Tibial artery (tissue), 4 donors: ENCODE results near the gene SUPT6H.

Experiments
- DNase-seq, 2 donors: peaks; one replicate each; pipeline ENCODE4 v3.0.0-alpha.2; 2019
- H3K27ac ChIP-seq, 2 donors: fragments of 200-600 bp; sonication (generic) in 1 of 2; 1 replicate in 1 of 2; 2 replicates in 1 of 2; pipeline ENCODE4 v1.5.1; 2018 to 2019; ENCODE audit warnings: mild to moderate bottlenecking in 1 of 2
- H3K27me3 ChIP-seq, 2 donors: fragments of 200-600 bp; sonication (generic) in 1 of 2; one replicate each; pipeline versions ENCODE4 v1.5.1 to v1.6.0; 2016 to 2019
- H3K36me3 ChIP-seq, 3 donors: fragments of 200-600 bp; sonication (generic) in 2 of 3; one replicate each; pipeline ENCODE4 v1.5.1; 2016 to 2019; ENCODE audit warnings: mild to moderate bottlenecking in 2 of 3
- H3K4me1 ChIP-seq, 4 donors: fragments of 200-600 bp; sonication (generic) in 2 of 4; 1 replicate in 3 of 4; 2 replicates in 1 of 4; pipeline ENCODE4 v1.5.1; 2016 to 2019
- H3K4me3 ChIP-seq, 2 donors: fragments of 200-600 bp; sonication (generic) in 1 of 2; 1 replicate in 1 of 2; 2 replicates in 1 of 2; pipeline ENCODE4 v1.5.1; 2018 to 2019; ENCODE audit warnings: mild to moderate bottlenecking in 2 of 2
- H3K9me3 ChIP-seq, 3 donors: fragments of 200-600 bp; sonication (generic) in 1 of 3; one replicate each; pipeline ENCODE4 v1.5.1; 2016 to 2019
- intact Hi-C: fragments of 100-400 bp; cut with DNase I; formaldehyde crosslinking; loops from one replicate; pipeline ENCODE4 v1.15.0; 2023; ENCODE audit warnings: low total_unique reads
- TF ChIP-seq, protein P1 (sequence below), 2 experiments: fragments of 200-600 bp in 1 of 2; fragments of 450-650 bp in 1 of 2; IDR thresholded peaks; one replicate each; pipeline ENCODE4 v1.5.1; 2017 to 2019; ENCODE audit warnings: antibody characterized with exemption in 2 of 2, mild to moderate bottlenecking in 1 of 2, moderate library complexity in 1 of 2

SUPT6H gene

DNA sequence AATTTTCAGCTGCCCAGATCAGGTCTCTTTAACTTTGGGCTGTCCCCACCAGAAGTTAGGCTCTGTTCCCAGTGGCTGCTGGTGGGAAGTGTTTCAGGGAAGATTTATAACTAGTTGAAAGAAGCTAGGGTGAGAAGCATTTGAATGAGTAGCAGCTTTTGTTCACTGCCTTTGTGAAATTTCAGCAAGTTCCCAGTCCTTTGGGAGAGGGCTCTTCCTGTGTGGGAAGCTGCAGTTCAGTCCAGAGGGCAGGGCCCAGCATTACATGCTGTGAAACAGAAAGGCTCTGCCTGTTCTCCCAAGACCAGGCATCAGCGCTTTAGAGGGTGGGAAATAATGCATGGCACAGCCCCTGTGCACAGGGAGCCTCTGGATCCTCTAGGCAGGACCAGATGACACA, 31.9 kb downstream of the SUPT6H start:
- Histone ChIP-seq H3K36me3 (peaks cover 90 to 100% (median 99%) of the 10 kb centered on the region in 3 donors), H3K27ac (no peak overlapping the region), H3K4me3 (no peak overlapping the region), H3K4me1 (no peaks in the 10 kb centered on the region), H3K9me3 (no peaks in the 10 kb centered on the region), H3K27me3 (no peaks in the 10 kb centered on the region)
- intact Hi-C loops = no loop called here
- TF ChIP-seq, protein P1, sequence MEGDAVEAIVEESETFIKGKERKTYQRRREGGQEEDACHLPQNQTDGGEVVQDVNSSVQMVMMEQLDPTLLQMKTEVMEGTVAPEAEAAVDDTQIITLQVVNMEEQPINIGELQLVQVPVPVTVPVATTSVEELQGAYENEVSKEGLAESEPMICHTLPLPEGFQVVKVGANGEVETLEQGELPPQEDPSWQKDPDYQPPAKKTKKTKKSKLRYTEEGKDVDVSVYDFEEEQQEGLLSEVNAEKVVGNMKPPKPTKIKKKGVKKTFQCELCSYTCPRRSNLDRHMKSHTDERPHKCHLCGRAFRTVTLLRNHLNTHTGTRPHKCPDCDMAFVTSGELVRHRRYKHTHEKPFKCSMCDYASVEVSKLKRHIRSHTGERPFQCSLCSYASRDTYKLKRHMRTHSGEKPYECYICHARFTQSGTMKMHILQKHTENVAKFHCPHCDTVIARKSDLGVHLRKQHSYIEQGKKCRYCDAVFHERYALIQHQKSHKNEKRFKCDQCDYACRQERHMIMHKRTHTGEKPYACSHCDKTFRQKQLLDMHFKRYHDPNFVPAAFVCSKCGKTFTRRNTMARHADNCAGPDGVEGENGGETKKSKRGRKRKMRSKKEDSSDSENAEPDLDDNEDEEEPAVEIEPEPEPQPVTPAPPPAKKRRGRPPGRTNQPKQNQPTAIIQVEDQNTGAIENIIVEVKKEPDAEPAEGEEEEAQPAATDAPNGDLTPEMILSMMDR (IDR thresholded peaks at IDR 0.05) = no peak
- DNase-seq = no peak

DNA sequence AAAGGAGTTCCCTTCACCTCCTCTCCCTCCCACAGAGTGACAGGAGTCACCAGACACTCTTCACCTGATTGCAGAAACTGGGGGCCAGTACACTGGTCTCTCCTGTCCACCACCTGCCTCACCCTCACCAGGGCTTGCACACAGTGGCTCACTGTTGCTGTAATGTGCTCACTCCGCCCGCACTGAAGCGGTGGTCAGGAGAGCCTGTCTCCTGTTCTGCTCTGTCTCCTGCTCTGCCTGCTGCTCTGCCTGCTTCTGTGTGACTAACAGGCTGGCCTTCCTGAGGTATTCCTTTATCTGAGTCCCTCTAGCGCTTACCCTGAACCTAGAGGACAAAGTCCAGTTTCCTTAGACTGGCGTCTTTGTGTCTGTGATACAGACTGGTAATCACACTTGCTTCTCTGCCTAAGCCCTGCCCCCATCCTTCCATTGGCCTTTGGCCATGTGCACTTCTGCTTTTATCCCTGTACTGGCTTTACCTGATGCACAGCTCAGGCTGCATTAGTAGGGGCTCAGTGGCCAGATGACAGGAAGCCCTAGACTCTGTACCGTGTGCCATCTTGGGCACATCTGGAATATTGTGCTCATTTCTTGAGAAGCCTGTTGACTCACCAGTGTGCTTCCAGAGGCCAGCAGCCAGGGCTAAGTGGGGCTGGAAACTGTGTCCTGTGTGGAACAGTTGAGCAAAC, 36.4 kb downstream of the SUPT6H start:
- Histone ChIP-seq H3K27me3 (no peaks in the 10 kb centered on the region), H3K36me3 (peaks cover 95 to 100% (median 100%) of the 10 kb centered on the region in 3 donors), H3K4me3 (no peak overlapping the region), H3K27ac (no peak overlapping the region), H3K9me3 (no peaks in the 10 kb centered on the region), H3K4me1 (no peaks in the 10 kb centered on the region)
- DNase-seq = no peak
- TF ChIP-seq, protein P1 (IDR thresholded peaks at IDR 0.05) = no peak
- intact Hi-C loops = no loop called here

DNA sequence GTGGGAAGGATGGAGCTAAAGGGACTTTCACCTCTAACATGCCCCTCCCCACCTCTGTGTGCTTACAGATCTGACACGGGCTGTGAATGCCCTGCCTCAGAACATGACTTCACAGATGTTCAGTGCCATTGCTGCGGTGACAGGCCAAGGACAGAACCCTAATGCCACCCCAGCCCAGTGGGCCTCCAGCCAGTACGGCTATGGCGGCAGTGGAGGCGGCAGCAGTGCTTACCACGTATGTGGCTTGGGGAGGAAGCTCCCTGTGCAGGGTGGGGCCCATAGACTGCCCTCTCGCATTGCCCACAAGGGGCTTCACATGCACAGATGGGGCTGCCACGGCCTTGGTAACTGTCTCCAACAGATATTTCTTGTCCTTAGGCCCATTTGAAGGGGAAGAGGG, 38.3 kb downstream of the SUPT6H start:
- H3K4me1 ChIP-seq = no peaks in the 10 kb centered on the region
- intact Hi-C loops = loop anchor here (5.0 kb wide), 1 partner anchor 38 kb away; the partner anchor contains the start of genes SDF2 and SUPT6H
- H3K27me3 ChIP-seq = no peaks in the 10 kb centered on the region
- no peak overlapping the region for H3K27ac ChIP-seq
- peaks cover 82 to 100% (median 90%) of the 10 kb centered on the region in 3 donors for H3K36me3 ChIP-seq
- no peak overlapping the region for H3K4me3 ChIP-seq
- H3K9me3 ChIP-seq = no peaks in the 10 kb centered on the region
- DNase-seq = no peak
- TF ChIP-seq, protein P1 (IDR thresholded peaks at IDR 0.05) = no peak

DNA sequence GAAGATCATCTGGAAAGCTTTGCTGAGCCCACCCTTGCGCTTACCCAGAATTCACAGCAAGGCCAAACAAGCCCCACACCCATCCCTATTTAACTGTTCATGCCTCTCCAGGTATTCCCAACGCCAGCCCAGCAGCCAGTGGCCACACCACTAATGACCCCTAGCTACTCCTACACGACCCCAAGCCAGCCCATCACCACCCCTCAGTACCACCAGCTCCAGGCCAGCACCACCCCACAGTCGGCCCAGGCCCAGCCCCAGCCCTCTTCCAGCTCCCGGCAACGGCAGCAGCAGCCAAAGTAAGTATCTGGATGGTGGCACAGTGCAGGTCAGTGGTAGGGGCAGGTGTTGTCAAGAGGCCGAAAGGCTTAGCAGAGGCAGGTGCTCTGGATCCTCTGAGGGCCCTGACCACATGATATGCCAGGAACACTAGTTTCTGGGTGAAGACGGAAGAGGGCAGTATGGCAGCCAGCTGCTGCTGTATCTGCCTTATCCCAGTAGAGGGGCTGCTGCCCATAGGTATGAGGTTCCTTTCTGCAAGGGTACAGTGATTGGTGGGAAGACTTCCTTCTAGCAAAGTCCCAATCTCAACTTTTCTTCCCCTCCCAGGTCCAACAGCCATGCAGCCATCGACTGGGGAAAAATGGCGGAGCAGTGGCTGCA, 39.0 kb downstream of the SUPT6H start:
- Histone ChIP-seq H3K27ac (no peak overlapping the region), H3K4me1 (no peaks in the 10 kb centered on the region), H3K4me3 (no peak overlapping the region), H3K36me3 (peaks cover 76 to 100% (median 83%) of the 10 kb centered on the region in 3 donors), H3K9me3 (no peaks in the 10 kb centered on the region), H3K27me3 (no peaks in the 10 kb centered on the region)
- intact Hi-C loops = loop anchor here (5.0 kb wide), 1 partner anchor 39 kb away; the partner anchor contains the start of genes SDF2 and SUPT6H
- DNase-seq = no peak
- TF ChIP-seq, protein P1 (IDR thresholded peaks at IDR 0.05) = no peak

DNA sequence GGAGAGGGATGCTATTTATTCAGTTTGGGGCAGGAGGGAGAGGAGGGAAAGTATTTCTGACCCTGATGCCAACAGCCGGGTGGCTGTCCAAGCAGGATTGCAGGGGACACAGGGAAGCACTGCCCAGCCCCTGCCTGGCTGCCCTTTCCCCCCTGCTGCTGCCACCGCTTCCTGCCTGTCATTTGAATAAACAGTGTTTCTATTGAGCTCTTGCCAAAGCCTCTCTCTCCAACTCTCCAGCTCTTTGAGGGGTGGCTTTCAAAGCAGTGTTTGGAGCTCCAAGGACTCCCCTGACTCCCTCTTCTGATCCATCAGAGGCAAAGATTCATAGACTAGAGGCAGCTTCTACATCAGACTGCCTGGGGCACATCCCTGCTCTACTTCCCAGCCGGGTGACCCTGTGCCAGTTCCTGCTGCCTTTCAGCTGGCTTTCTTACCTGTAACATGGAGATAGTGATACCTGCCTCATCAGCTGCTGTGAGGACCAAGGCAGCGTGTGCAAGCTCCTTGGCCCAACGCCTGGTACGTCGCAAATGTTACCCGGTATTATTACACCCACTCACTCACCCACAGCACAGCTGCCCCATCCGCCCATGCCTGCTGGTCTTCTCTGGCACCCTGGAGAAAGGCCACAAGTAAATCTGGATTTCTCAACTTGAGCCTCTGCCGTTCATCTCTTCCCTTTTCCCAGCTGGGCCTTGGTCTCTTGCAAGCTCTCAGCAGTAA, 40.2 kb downstream of the SUPT6H start:
- peaks cover 63 to 91% (median 71%) of the 10 kb centered on the region in 3 donors for H3K36me3 ChIP-seq
- DNase-seq = no peak

More for the DNA sequence above, 40.2 kb downstream of the SUPT6H start:
- intact Hi-C loops = loop anchor here (5.0 kb wide), 1 partner anchor 40 kb away; the partner anchor contains the start of genes SDF2 and SUPT6H
- no peaks in the 10 kb centered on the region for H3K4me1 ChIP-seq
- TF ChIP-seq, protein P1 (IDR thresholded peaks at IDR 0.05) = no peak
- no peak overlapping the region for H3K27ac ChIP-seq
- H3K27me3 ChIP-seq = no peaks in the 10 kb centered on the region
- no peak overlapping the region for H3K4me3 ChIP-seq
- no peaks in the 10 kb centered on the region for H3K9me3 ChIP-seq
